GM12801 (cell line): Measurements from ENCODE around the gene CCDC88B.

Source experiments
- TF ChIP-seq, protein P1 (sequence below): IDR thresholded peaks from one replicate; pipeline ENCODE4 v1.5.1; 2011; ENCODE audit warnings: control low read depth; ENCODE audit not compliant: insufficient read length; ENCODE audit errors: extremely low read depth

Gene CCDC88B

DNA sequence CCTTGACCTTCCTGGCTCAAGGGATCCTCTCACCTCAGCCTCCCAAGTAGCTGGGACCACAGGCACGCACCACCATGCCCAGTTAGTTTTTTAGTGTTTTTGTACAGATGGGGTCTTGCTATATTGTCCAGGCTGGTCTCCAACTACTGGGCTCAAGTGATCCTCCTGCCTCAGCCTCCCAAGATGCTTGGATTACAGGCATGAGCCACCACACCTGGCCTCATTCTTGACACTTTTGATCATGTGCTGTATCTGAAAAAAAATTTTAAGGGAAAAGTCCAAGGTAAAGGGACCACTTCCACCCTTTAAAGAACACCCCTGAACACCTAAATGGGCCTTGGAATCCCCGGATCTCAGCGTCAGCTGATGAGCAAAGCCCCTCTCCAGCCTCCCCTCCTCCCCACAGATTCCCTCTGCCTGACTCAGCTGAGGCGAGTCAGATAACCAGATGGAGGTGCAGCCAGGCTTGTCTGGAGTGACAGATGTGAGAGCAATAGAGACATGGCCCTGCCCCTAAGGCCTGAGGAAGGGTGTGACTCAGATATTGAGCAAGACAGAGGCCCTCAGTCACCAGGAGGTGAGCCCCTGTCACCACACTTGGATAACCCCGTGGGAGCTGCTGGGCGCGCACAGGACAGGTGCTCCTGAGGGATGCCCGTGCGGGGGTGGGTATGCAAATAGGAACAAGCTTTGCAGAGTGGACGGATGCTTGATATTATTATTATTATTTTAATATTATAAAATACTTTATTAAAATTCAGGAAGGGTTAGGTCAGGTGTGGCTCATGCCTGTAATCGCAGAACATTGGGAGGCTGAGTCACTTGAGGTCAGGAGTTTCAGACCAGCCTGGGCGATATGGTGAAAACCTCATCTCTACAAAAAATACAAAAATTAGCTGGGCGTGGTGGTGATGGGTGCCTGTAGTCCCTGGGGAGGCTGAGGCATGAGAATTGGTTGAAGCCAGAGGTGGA, 5.0 kb upstream of the CCDC88B start:
- TF ChIP-seq, protein P1, sequence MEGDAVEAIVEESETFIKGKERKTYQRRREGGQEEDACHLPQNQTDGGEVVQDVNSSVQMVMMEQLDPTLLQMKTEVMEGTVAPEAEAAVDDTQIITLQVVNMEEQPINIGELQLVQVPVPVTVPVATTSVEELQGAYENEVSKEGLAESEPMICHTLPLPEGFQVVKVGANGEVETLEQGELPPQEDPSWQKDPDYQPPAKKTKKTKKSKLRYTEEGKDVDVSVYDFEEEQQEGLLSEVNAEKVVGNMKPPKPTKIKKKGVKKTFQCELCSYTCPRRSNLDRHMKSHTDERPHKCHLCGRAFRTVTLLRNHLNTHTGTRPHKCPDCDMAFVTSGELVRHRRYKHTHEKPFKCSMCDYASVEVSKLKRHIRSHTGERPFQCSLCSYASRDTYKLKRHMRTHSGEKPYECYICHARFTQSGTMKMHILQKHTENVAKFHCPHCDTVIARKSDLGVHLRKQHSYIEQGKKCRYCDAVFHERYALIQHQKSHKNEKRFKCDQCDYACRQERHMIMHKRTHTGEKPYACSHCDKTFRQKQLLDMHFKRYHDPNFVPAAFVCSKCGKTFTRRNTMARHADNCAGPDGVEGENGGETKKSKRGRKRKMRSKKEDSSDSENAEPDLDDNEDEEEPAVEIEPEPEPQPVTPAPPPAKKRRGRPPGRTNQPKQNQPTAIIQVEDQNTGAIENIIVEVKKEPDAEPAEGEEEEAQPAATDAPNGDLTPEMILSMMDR: no peak

DNA sequence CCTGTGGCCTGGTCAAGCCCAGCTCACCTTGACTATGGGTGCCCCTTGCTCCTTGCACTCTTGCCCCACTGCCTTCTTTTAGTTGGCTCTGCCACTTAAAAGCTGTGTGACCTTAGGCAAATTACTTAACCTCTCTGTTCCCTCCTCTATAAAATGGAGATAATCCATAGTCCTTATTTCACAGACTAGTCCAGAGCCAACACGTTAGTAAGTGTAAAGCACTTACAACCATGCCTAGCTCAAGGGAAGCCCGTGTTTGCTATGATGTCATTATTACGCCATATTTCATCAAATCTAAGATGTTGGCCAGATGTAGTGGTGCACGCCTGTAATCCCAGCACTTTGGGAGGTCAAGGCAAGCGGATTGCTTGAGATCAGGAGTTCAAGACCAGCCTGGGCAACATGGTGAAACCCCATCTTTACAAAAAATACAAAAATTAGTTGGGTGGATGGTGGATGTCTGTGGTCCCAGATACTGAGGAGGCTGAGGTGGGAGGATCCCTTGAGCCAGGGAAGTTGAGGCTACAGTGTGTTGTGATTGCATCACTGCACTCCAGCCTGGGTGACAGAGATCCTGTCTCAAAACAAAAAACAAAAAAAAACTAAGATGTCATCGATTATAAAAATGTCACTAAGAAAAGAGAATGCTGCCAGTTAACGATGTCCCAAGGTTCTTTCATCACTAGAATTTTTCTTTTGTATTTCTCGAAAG, 2.3 kb upstream of the CCDC88B start:
- TF ChIP-seq, protein P1: no peak

DNA sequence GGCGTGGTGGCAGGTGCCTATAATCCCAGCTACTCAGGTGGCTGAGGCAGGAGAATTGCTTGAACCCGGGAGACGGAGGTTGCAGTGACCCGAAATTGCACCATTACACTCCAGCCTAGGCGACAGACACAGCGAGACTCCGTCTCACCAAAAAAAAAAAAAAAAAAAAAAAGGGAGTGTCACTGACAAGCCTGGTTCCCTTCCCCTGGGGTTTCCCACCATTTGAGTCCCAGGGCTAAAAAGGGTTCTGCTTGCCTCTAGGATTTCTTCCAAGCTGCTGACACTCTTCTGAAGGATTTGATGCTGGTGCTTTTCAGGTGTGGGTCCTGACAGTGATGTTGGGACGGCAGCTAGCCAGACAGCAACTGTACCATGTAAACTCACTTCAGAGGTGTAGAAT, 1.3 kb upstream of the CCDC88B start:
- TF ChIP-seq, protein P1: no peak

DNA sequence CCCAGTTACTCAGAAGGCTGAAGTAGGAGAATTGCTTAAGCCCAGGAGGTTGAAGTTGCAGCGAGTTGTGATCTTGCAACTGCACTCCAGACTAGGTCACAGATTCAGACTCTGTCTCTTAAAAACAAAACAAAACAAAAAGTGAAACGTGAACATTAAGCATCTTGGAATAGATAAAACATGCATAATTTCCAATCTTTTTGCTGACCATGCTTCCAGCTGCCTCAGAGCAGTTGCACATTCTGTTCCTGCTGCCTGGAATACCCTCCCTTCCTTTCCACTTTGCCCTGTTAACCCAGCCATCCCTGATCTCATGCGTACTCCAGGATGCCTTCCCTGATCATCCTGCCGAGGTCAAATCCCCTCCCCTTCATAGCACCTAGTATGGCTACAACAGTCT, 718 bp upstream of the CCDC88B start:
- TF ChIP-seq, protein P1: no peak

DNA sequence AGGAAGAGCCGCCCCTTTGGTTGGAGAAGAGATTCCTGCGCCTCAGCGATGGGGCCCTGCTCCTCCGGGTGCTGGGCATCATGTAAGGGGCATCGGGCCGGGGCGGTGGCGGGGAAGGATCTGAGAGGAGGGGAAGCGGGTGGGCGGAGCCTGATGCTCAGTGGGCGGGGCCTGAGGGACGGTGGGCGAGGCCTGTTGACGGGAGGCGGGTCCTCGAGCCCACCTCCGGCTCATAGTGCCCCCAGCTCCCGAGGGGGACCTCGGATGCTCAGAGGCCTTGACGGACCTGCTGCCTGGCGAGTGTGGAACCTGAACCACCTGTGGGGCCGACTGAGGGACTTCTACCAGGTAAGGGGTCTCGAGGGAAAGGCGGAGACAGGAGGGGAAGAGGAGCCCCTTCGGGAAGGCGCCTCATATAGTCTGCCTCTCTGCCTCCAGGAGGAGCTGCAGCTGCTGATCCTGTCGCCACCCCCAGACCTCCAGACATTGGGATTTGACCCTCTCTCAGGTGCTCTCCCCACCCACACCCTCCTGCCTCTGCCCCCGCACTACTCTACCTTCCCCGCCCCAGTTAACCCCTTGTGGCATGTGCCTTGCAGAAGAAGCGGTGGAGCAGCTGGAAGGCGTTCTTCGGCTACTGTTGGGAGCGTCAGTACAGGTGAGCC, 799 bp downstream of the CCDC88B start:
- TF ChIP-seq, protein P1: no peak

DNA sequence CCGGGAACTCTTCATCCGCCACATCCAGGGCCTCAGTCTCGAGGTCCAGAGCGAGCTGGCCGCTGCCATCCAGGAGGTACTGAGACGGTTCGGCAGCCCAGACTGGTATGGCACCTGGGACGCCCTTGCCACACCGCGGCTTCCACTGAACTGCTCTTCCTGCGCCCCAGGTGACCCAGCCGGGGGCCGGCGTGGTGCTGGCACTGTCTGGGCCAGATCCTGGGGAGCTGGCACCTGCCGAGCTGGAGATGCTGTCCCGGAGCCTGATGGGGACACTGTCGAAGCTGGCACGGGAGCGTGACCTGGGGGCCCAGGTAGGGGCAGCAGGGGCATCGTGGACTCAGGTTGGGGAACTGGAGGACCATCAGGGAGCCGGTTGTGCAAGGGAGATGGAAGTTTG, 1.4 kb downstream of the CCDC88B start:
- TF ChIP-seq, protein P1: no peak
